ENCODE results near the gene IFITM1.
A peak's percentile ranks its signal among the peaks of the same experiment; 100 is the strongest.

Gene IFITM1

DNA sequence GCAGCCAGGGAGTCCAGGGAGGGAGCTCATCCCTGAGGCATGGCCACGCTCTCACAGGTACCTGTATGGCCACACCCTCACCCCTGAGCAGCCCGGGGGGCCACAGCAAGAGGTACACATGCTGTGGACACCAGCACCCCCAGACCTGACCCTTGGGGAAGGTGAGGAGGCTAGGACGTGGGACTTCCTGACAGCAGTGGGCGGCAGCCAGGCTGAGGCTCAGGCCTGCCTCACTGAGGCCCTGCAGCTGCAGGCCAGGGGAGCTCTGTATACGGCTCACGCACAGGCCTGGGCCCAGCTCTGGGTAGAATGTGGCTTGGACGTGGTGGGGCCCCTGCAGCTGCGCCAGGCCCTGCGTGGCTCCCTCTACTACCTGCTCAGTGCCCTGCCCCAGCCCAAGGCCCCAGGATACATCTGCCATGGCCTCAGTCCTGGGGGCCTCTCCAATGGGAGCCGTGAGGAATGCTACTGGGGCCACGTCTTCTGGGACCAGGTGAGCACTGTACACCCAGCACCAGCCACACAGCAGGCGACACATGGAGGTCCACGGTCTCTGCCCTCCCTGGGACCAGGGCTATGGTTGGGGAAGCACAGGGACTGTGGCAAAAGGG is 23.1 kb upstream of the IFITM1 start:
- peaks cover 23% of the 10 kb centered on the region for H3K27me3 ChIP-seq (ENCODE audit: insufficient read depth, low read length)
- no peak overlapping the region for H3K27ac ChIP-seq (ENCODE audit: low read depth, low read length)
- peak overlapping the region; percentile 22; the same call in 1 of the 2 replicates for H3K9ac ChIP-seq (ENCODE audit: low read depth, low read length)
- H3K36me3 ChIP-seq (ENCODE audit: insufficient read depth, low read length) = peaks cover 33% of the 10 kb centered on the region
- peaks cover 20% of the 10 kb centered on the region for H3K4me1 ChIP-seq (ENCODE audit: insufficient read depth, low read length)
- H3K4me3 ChIP-seq (ENCODE audit: low read length) = no peak overlapping the region
- no peaks in the 10 kb centered on the region for H3K9me3 ChIP-seq (ENCODE audit: insufficient read depth, low read depth, low read length)
- WGBS = 91% methylated on average over 13 of the region's 13 CpGs

DNA sequence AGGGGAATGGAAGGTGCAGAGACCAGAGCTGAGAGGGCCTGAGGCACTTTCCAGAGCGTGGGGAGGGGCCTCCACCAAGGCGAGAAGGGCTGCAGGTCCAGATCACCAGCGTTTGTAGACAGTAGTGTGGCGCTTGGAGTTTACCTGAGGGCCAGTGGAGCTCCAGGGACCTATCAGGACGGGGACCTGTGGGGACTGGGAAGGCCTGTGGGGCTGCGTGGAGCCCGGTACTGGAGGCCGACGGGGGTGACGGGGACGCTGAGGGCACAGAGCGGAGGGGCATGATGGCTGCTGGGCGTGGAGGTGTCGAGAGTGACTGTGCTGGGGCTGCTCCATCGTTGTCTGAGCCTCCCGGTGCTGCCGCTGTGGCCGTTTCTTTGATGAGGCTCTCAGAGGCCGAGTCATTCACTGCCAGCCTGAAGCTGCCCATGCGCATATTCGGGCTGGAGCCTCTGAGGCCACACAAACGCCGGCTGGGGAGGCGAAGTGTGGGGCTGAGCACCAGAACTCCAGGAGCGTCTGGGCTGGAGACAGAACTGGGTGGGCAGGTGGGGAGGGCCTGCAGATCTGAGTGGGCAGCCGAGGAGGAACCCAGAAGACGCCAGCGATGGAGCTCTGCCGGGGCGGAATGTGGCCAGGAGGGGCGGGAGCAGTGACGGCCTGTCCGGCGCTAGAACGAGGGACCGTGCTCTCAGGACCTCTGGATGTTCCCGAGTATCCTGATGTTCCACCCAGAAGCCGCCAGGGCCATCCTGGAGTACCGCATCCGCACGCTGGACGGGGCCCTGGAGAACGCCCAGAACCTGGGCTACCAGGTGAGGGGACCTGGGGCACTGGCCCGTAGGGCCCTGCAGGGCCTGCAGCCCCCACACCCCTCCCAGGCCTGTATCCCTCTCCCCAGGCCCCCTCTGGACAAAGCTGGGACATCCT is 22.3 kb upstream of the IFITM1 start:
- Histone ChIP-seq H3K9me3 (ENCODE audit: insufficient read depth, low read depth, low read length) (no peaks in the 10 kb centered on the region), H3K4me3 (ENCODE audit: low read length) (no peak overlapping the region), H3K4me1 (ENCODE audit: insufficient read depth, low read length) (peaks cover 20% of the 10 kb centered on the region), H3K27ac (ENCODE audit: low read depth, low read length) (peak overlapping the region; percentile 40; the same call in 1 of the 2 replicates), H3K27me3 (ENCODE audit: insufficient read depth, low read length) (peaks cover 19% of the 10 kb centered on the region), H3K36me3 (ENCODE audit: insufficient read depth, low read length) (peaks cover 33% of the 10 kb centered on the region), H3K9ac (ENCODE audit: low read depth, low read length) (peak overlapping the region; percentile 7; the same call in 1 of the 2 replicates)
- 55% methylated on average over 44 of the region's 44 CpGs for WGBS

DNA sequence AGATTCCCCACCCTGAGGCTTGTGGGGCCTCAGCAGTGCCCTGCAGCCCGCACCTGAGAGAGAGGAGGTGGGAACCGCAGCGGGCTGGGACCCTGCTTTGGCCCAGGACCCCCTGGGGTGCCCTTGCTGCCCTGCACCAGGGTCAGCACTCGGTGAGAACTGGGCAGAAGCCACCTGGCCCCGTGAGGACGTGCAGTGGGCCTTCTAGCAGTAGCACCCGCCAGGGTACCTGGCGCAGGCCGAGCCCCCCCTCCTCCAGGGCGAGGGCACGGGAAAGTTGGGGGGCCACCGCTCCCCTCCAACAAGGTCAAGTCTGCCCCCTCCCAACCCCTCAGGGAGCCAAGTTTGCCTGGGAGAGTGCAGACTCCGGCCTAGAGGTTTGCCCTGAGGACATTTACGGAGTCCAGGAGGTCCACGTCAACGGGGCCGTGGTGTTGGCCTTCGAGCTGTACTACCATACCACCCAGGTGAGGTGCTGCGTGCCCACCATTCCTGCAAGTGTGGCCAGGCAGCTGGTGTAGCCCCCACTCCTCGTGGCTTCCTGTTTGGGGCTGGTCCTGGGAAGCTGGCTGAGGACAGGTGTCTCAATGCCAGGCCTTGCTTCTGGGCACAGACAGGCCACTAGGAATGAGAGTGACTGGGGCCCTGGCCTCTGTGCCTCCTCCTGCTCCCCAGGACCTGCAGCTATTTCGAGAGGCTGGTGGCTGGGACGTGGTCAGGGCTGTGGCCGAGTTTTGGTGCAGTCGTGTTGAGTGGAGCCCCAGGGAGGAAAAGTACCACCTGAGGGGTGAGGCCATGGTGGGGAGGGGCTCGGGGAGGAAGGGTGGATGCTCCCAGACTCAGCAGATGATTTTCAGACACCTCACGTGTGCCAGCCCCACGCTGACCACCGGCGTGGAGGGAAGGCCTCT is 21.4 kb upstream of the IFITM1 start:
- Histone ChIP-seq H3K4me1 (ENCODE audit: insufficient read depth, low read length) (peaks cover 20% of the 10 kb centered on the region), H3K4me3 (ENCODE audit: low read length) (no peak overlapping the region), H3K27ac (ENCODE audit: low read depth, low read length) (no peak overlapping the region), H3K9me3 (ENCODE audit: insufficient read depth, low read depth, low read length) (no peaks in the 10 kb centered on the region), H3K27me3 (ENCODE audit: insufficient read depth, low read length) (peaks cover 12% of the 10 kb centered on the region), H3K36me3 (ENCODE audit: insufficient read depth, low read length) (peaks cover 33% of the 10 kb centered on the region), H3K9ac (ENCODE audit: low read depth, low read length) (no peak overlapping the region)
- WGBS = 93% methylated on average over 29 of the region's 29 CpGs

DNA sequence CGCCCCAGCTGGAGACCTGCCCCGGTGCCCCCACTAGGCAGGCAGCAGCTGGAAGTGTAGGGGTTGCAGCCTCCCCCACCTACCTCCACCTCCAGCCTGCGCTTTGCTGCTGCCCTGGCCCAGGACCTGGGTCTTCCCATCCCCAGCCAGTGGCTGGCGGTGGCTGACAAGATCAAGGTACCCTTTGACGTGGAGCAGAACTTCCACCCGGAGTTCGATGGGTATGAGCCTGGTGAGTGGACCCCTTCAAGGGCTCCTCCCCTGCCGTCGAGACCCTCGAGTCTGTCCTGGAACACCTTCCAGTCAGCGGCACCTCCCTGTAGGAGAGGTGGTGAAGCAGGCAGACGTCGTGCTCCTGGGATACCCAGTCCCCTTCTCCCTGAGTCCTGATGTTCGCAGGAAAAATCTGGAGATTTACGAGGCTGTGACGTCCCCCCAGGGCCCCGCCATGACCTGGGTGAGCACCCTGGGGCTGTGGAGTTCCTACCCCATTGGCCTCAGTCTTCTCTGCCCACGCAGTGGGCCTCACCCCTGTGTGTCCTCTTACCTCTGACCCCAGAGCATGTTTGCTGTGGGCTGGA is 20.5 kb upstream of the IFITM1 start:
- 93% methylated on average over 16 of the region's 18 CpGs for WGBS
- Histone ChIP-seq H3K4me3 (ENCODE audit: low read length) (no peak overlapping the region), H3K4me1 (ENCODE audit: insufficient read depth, low read length) (peaks cover 16% of the 10 kb centered on the region), H3K27ac (ENCODE audit: low read depth, low read length) (no peak overlapping the region), H3K9ac (ENCODE audit: low read depth, low read length) (no peak overlapping the region), H3K36me3 (ENCODE audit: insufficient read depth, low read length) (peaks cover 33% of the 10 kb centered on the region), H3K27me3 (ENCODE audit: insufficient read depth, low read length) (peaks cover 3% of the 10 kb centered on the region), H3K9me3 (ENCODE audit: insufficient read depth, low read depth, low read length) (no peaks in the 10 kb centered on the region)

DNA sequence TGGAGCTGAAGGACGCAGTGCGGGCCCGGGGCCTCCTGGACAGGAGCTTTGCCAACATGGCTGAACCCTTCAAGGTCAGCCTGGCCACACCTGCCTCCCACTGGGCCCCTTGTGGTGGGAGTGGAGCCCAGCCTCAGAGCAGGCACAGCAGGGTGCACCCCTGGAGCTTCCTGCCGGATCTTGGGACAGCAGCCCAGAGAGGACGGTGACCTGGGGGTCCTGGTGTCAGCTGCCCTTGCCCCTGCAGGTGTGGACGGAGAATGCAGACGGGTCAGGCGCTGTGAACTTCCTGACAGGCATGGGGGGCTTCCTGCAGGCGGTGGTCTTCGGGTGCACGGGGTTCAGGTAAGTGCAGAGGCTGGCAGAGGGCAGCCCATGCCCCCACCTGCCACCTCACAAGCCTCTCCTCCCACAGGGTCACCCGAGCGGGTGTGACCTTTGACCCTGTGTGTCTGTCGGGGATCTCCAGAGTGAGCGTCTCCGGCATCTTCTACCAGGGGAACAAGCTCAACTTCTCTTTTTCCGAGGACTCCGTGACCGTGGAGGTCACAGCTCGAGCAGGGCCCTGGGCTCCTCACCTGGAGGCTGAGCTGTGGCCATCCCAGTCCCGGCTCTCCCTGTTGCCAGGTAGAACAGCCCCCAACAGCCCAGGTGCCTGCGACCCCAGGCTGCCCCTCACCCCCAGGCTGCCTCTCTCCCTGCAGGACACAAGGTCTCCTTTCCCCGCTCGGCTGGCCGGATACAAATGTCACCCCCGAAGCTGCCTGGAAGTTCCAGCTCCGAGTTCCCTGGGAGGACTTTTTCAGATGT is 19.8 kb upstream of the IFITM1 start:
- 95% methylated on average over 27 of the region's 27 CpGs for WGBS
- Histone ChIP-seq H3K27ac (ENCODE audit: low read depth, low read length) (no peak overlapping the region), H3K4me1 (ENCODE audit: insufficient read depth, low read length) (peaks cover 16% of the 10 kb centered on the region), H3K9ac (ENCODE audit: low read depth, low read length) (no peak overlapping the region), H3K4me3 (ENCODE audit: low read length) (no peak overlapping the region), H3K27me3 (ENCODE audit: insufficient read depth, low read length) (no peaks in the 10 kb centered on the region), H3K36me3 (ENCODE audit: insufficient read depth, low read length) (peaks cover 33% of the 10 kb centered on the region), H3K9me3 (ENCODE audit: insufficient read depth, low read depth, low read length) (no peaks in the 10 kb centered on the region)

DNA sequence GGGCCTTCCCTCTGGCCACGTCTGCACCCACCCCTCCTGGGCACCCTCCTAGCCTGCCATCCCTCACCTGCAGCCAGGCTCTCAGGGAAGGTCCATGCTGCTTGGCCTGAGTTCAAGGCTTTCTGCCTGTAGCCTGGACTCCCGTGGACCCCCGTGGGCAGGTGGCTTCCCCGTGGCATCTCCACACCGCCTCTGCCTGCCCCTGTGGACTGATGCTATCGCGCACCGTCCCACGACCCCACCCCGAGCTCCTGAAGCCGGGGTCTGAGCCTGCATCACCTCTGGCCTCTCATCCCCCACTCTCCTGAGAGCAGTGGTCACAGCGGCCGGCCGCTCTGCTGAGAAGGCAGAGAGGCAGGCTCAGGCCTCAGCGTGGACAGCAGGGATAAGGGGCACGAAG is 19.1 kb upstream of the IFITM1 start:
- no peak overlapping the region for H3K4me3 ChIP-seq (ENCODE audit: low read length)
- H3K27me3 ChIP-seq (ENCODE audit: insufficient read depth, low read length) = no peaks in the 10 kb centered on the region
- no peaks in the 10 kb centered on the region for H3K9me3 ChIP-seq (ENCODE audit: insufficient read depth, low read depth, low read length)
- no peak overlapping the region for H3K27ac ChIP-seq (ENCODE audit: low read depth, low read length)
- 96% methylated on average over 16 of the region's 16 CpGs for WGBS
- peaks cover 12% of the 10 kb centered on the region for H3K4me1 ChIP-seq (ENCODE audit: insufficient read depth, low read length)
- H3K9ac ChIP-seq (ENCODE audit: low read depth, low read length) = no peak overlapping the region
- peaks cover 33% of the 10 kb centered on the region for H3K36me3 ChIP-seq (ENCODE audit: insufficient read depth, low read length)

DNA sequence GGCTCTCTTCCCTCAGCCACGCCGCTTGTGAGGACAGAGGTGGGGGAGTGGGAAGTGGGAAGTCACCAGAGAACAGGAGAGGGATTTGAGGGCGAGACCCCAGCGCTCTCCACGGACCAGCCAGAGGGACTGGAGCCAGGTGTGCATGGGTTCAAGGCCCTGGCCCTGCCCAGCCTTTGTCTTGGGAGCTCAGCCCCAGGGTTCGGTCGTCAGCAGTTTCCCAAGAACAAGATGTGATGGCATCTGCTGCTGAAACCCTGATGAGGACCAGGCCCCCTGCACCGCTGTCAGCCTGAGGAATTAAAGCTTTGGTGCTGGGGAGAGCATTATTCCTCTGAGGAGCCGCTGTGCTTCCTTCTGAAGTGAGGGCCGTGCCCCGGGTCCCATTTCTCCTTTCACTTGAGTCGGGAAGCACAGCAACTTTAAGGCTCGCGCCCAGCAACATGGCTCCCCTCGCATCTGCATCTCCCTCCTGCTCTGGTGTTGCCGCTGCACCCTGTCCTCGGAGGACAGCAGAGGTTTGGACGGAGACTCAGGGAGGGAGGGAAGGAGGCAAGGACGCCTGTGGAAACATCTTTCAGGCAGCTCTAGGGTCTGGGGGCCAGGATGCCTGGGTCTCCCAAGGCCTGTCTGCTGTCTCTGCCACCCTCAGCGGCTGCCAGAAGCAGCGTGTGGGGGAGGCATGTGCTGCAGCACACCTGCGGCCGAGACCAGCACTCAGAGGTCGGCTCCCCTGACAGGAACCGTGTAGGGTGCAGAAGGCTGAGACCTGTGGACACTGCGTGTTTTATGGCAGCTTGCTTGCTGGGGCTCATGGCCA is 18.3 kb upstream of the IFITM1 start:
- Histone ChIP-seq H3K27me3 (ENCODE audit: insufficient read depth, low read length) (no peaks in the 10 kb centered on the region), H3K27ac (ENCODE audit: low read depth, low read length) (no peak overlapping the region), H3K36me3 (ENCODE audit: insufficient read depth, low read length) (peaks cover 29% of the 10 kb centered on the region), H3K9ac (ENCODE audit: low read depth, low read length) (no peak overlapping the region), H3K4me1 (ENCODE audit: insufficient read depth, low read length) (peaks cover 15% of the 10 kb centered on the region), H3K4me3 (ENCODE audit: low read length) (no peak overlapping the region), H3K9me3 (ENCODE audit: insufficient read depth, low read depth, low read length) (no peaks in the 10 kb centered on the region)
- WGBS = 91% methylated on average over 26 of the region's 26 CpGs

DNA sequence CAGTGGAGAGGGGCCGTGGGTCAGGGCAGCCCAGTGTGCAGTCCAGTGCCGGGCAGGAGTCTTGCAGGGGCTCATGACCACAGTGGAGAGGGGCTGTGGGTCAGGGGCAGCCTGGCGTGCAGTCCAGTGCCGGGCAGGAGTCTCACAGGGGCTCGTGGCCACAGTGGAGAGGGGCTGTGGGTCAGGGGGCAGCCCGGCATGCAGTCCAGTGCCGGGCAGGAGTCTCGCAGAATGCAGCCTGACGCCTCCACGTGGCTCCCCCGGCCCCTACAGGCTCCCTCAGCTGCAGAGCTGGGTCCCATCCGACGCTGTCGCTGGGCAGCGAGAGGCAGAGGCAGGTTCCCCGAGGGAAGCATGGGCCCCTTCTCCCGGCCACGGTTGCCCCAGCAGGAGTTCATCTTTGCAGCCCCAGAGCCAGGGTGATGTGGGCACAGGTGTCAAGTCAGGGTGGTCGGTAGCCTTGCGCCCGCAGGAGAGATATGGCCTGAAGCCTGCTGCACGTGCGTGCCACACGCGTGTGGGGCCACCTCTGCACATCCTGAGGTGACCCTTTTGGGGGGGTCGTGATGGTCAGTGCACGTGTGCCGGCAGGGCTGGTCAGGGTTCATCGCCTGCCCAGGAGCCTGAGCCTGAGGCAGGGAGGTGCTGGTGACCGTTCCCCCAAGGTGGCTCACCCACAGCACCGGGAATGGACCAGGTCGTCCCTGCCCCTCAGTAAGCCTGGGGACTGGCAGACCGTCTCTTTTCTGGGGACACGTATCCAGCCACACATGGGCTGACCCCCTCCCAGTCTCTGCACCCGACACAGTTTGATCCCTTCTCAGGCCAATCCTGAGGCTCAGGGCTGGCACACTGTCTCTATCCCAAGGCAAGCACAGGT is 17.4 kb upstream of the IFITM1 start:
- Histone ChIP-seq H3K27me3 (ENCODE audit: insufficient read depth, low read length) (no peaks in the 10 kb centered on the region), H3K9me3 (ENCODE audit: insufficient read depth, low read depth, low read length) (no peaks in the 10 kb centered on the region), H3K36me3 (ENCODE audit: insufficient read depth, low read length) (peaks cover 28% of the 10 kb centered on the region), H3K4me1 (ENCODE audit: insufficient read depth, low read length) (peaks cover 10% of the 10 kb centered on the region), H3K4me3 (ENCODE audit: low read length) (no peak overlapping the region), H3K9ac (ENCODE audit: low read depth, low read length) (no peak overlapping the region), H3K27ac (ENCODE audit: low read depth, low read length) (no peak overlapping the region)
- WGBS = 89% methylated on average over 35 of the region's 35 CpGs

DNA sequence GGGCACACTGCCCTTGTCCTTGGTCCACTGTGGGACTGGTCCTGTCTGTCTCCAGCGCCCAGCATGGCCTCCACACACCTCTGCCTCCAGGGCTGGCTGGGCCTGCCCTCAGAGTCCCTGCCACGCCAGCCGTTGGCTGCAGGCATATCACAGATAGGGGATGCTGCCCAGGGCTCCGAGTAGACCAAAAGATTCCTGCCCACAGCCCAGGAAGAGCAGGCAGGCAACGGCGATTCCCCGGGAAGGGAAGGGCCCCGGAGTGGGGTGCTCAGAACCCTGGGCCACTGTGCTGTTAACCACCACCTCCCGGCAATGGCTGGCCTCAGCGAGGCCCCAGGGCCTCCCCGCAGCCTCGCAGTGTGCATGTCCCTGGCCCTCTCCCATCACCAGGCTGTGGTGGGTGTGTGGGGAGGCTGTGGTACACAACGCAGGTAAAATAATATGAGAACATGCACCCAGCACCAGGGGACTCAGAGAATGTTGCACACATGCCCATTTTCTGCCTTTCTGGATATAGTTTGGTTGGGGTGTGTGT is 16.7 kb upstream of the IFITM1 start:
- Histone ChIP-seq H3K4me1 (ENCODE audit: insufficient read depth, low read length) (peaks cover 9% of the 10 kb centered on the region), H3K4me3 (ENCODE audit: low read length) (no peak overlapping the region), H3K27ac (ENCODE audit: low read depth, low read length) (no peak overlapping the region), H3K9ac (ENCODE audit: low read depth, low read length) (no peak overlapping the region), H3K9me3 (ENCODE audit: insufficient read depth, low read depth, low read length) (no peaks in the 10 kb centered on the region), H3K36me3 (ENCODE audit: insufficient read depth, low read length) (peaks cover 28% of the 10 kb centered on the region), H3K27me3 (ENCODE audit: insufficient read depth, low read length) (no peaks in the 10 kb centered on the region)
- 93% methylated on average over 13 of the region's 13 CpGs for WGBS

Measured in HUES64 (cell line).